Endometrial microvascular endothelial cells (primary cell): ENCODE data around the gene RFTN1. TPM values are rescaled to one million over a fixed set of nuclear protein-coding genes. Genes with fewer than 3 reads are reported as not detected.

Source experiments
- in situ Hi-C: cut with HindIII; loops from 2 replicates; pipeline ENCODE4 v1.10.0; 2017; ENCODE audit warnings: low sequenced_read_pairs, low pct_unique_long_range_greater_than_20kb; ENCODE audit errors: inconsistent ontology term
- total RNA-seq: library from RNA; depleted of rRNA; stranded (reverse); fragments of >200 nt; gene quantifications from one replicate; pipeline ENCODE4 v1.2.3, GENCODE V29; 2015; ENCODE audit errors: inconsistent ontology term

The RFTN1 gene
- total RNA-seq, 1 donor from 2014 or later, result 50.2 TPM

DNA sequence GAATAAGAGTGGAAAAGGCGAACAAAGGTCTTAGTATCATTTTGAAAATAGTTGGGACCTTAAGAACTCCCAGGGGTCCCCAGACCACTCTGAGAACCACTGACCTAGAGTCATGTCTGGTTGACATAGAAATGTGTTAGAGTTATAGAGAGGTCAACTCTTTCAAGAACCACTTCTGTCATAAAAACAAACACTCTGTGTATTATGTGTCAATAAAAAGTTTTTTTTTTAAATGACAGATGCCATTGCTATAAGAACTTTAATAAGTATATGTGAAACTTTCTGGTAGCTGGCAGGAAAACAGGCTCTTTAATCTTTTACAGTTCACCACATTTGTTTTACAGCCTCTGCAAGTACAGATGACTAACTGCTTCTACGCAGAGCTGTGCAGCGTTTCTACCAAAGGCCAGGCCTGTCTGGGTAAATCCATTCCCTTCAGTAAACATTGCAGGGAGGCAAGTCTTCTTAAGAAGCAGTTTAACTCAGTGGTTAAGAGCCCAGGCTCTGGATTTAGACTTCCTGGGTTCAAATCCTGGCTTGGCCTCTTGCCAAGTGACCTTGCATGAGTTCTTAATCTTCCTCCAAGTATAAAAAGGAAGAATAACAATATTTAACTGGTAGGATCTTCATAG, 56.6 kb downstream of the RFTN1 start:
- in situ Hi-C loops, result no loop called here

DNA sequence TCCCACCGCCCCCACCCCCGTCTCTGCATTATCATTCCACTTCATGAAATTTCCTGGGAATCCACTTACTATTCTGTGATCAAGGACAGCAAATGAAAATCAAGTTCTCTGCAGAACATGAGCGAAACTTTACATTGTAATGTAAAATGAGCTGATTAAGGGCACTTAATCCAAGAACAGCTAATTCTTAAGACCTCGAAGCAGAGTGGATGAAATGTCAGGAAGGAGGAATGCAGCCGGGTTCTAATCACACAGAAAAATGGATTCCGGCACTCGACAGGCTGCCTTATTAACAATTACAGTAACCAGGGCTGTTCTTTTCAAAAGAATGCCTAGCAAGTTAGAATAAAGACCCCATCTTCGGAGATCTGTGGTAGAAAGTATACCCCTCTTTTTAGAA, 57.5 kb downstream of the RFTN1 start:
- in situ Hi-C loops, result no loop called here

DNA sequence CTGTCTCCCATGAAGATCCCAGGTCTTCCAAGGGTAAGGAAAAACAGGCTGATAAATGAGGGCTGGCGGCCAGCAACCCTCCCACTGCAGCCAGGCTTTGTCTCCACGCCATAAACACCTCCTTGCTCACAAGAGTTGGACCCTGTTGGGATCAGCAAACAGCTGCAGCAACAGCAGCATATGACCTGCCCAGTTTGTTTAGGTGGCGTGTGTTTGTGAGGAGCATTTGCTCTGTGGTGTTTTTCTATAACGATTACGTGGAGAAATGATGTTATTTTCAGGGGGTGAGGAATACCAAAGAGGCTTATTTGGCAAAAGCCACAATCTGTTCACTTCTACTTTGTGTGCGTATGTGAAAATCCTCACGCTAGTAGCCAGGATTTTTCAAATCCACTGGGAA, 58.5 kb downstream of the RFTN1 start:
- in situ Hi-C loops, result no loop called here

DNA sequence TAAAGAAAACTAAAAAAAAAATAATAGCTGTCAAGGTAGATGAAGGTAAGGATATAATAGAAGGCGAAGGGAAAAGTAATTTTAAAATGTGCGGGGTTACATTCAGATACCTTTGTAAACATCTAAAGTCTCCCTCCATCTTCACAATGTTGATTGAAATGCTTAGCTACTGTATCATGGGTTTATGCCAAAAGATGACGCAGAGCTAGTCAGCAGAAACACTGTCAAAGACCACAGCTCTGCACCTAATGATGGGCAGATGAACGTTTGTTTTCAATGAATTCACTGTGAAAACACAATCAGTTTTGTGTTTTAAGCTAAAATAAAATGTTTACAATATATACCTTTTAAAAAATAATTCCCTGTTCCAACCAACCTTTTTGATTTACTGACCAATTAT, 61.2 kb downstream of the RFTN1 start:
- in situ Hi-C loops, result no loop called here

DNA sequence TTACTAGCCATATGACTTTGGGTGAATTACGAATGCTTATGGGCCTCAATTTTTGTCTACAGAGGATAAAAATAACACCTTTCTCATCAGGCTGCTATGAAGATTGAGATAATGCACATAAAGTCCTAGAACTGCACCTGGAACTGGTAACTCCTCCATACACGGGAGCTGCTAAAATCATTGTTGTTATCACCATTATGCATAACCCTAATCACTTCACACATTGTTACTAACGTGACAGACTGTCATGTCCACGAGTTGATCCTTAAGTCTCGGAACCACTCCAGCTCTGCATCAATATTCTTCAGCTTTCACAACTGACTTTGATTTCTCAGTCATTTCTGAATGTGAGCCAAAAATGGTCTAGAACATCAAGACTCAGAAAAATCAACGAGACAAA, 64.1 kb downstream of the RFTN1 start:
- in situ Hi-C loops, result no loop called here

DNA sequence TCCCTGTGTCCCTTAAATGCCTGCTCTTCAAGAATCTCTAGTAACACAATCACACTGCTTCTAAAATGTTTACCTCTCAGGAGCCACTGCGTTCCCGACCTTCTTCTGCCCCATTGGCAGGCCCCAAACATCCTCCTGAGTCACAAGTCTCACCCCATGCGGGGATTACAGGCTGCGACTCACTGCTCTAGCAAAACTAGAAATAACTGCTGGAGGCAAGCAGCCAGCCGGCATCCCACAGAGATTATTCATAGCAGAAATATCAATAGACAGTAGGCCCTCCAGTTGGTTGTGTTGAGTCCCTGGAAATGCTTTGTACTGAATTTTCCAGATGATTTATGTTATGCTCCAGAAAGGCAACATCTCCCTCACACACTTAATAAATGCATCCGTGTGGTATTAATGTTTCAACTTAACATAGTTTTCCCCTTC, 64.8 kb downstream of the RFTN1 start:
- in situ Hi-C loops, result no loop called here

DNA sequence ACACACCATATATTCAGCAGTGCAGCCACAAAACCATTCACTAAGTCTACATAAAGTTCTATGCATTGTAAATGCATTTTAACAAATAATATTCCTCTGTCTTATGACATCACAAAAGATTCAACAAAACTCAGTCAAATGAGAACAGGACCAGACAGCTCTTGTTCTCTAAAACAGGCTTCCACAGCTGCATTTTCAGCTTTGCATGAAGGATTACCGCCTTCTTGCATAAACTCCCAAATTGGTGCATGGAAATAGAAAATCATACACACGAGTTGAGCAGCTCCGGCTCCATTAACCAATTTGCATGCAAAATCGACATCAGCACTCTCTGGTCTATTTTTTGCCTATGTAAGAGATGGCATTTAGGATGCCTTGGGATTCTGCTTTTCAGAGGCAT, 66.4 kb downstream of the RFTN1 start:
- in situ Hi-C loops, result no loop called here

DNA sequence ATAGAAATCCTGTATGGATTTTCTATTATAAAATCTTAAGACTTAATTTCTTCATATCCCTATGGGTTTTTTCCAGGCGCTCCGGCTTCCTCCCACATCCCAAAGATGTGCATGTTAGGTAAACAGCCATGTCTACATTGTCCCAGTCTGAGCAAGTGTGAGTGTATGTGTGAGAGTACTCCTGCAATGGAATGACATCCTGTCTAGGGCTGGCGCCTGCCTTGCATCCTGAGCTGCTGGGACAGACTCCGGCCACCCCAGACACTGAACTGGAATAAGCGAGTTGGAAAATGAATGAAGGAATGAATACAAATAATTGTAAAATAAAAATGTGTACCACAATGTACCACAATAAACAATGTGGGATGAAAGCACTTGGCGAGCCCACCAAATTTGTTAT, 69.2 kb downstream of the RFTN1 start:
- in situ Hi-C loops, result no loop called here

DNA sequence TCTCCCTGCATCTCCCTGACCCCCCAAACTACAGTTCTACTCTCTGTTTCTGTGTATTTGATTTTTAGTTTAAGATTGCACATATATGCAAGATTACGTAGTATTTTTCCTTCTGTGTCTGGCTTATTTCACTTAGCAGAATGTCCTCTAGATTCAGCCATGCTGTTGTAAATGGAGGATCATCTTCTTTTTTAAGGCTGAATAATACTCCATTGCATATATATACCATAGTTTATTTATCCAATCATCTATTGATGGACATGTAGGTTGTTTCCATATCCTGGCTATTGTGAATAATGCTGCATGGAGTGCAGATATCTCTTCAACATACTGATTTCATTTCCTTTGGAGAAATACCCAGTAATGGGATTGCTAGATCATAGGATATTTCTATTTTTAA, 70.8 kb downstream of the RFTN1 start:
- in situ Hi-C loops, result no loop called here

DNA sequence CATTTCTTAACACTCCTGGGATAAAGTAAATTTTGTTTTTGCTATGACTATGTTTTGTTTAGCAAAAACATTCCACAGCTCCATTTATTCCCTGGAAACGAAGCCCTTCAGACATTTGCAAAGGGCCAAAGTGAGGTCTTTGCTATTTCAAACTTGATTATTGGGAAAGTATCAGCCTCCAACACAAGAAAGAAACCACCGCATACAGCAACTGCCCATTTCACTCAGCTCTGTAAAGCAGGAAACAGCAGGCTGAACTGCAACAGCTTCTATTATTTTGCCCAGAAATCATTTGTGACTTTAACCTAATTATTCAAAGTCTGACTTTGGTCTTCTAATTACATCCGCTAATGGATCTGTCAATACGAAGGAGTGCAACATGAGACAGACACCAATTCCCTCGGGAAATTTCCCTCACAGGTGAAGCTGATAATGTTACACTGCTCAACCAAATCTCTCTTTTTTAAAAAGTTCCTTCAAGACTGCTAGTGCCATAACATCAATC, 72.1 kb downstream of the RFTN1 start:
- in situ Hi-C loops, result no loop called here

DNA sequence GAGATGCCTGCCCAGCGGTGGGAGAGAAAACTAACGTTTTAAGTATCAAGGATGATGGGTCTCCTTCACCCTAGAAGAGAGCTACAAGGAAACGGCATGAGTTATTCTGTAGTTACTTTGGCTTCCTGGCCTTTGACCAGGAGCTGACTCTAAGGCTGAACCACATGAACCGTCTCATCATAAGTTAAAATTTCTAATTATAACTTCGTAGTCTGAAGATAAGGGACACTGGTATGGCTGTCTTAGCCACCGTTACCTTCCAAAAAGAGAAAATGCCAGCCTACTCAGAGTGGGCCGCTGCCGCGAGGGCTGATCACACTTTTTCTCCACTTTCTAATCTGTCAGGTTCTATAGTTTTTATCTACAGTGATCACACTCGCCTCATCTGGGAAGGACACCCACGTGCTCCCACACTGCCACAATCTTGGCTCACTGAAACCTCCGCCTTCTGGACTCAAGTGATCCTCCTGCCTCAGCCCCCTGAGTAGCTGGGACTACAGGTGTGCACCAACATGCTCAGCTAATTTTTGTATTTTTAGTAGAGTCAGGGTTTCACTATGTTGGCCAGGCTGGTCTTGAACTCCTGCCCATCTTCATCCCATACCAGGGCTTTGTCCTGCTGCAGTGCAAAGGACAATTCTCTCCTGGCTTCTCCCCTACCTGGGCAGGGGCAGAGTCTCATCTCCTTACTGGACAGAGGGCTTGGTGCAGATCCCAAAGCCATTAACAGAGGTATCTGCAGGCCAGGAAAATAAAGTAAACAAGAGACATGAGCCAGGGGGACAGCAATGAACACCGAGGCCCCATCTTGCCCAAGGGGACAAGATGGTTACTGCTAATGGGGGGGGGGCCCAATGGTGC, 73.4 kb downstream of the RFTN1 start:
- in situ Hi-C loops, result no loop called here

DNA sequence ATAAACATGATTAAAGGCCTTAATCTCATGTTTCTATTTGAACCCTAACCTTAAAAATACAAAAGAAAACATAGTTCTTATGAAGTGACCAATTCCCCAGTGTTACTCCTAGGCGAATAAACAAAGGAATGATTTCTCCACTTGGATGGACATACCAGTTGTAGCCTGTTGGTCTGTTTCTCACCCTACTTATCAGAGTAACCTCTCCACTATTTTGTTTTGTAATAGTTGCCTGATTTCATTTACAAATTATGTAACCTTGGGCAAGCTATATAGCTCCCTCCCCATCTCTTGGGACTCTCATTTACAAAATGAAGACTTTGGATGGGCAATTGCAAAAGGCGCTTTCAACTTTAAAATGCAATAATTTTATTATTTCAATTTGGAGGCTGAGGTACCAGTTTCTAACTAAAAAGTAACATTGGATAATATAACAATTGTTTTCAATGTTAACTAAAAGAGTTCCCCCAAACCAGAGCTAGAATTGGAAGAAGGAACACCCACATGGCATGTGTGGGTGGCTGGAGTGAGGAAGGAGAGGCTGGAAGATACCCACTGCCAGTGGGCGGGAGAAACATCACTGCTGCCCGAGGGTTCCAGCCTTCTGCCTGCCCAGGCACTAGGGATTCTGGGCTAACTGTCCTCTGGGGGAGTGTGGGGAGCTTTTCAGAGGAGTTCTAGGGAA, 74.2 kb downstream of the RFTN1 start:
- in situ Hi-C loops, result no loop called here

DNA sequence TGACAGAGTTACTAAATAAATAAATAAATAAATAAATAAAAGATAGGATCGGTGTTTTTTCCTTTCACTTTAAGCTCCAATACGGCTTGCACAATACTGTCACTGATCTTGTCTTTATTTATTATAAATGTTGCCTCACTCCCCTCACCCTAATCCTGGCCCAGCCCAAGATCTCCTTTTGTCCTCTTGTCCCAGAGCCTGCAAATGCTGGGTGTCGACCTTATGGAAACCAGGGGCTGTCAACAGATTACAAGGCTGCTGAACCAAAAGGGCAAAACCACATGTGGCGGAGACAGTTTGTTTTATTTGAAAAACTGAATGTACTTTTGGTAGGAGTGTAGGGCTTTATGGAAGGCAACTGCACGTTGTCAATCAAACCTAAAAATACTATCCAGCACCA, 75.9 kb downstream of the RFTN1 start:
- in situ Hi-C loops, result no loop called here

DNA sequence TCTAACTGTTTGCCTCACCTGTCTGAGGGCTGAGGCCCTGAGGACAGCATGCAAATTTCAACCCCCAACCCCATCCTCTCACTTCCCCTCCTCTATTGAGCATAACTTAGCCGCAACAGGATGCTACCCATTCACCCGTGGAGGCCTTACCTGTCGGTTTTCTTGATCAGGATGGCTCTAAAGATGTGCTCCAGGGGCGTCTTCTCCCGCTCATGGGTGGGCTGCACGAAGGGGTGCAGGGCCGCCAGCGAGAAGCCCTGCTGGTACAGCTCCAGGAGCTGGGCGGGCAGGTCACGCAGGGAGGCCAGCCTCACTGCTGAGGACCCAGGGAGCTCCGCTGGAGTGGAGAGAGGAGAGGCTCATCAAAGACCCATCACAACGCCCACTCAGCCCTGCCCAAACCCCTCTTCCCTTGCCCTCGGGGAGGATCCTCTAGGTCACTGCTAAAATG, 79.8 kb downstream of the RFTN1 start:
- in situ Hi-C loops, result no loop called here

DNA sequence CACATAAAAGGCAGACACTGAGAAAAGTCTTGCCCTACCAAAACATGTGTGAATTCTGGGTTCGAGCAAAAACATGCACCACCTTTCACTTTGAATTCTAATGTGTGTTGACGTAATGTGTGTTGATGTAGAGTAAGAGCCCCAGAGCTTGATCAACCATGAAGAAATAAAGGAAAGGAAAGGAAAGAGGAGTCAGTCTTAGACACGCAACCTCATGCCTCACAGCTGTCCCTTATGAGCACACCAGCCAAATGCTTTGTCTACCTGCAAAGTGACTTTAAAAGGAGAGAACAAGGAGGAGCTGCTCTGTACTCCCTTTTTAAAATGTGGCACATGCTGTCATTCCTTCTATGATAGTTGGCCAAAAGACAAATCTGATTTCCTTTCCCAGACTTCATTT, 80.8 kb downstream of the RFTN1 start:
- in situ Hi-C loops, result no loop called here

DNA sequence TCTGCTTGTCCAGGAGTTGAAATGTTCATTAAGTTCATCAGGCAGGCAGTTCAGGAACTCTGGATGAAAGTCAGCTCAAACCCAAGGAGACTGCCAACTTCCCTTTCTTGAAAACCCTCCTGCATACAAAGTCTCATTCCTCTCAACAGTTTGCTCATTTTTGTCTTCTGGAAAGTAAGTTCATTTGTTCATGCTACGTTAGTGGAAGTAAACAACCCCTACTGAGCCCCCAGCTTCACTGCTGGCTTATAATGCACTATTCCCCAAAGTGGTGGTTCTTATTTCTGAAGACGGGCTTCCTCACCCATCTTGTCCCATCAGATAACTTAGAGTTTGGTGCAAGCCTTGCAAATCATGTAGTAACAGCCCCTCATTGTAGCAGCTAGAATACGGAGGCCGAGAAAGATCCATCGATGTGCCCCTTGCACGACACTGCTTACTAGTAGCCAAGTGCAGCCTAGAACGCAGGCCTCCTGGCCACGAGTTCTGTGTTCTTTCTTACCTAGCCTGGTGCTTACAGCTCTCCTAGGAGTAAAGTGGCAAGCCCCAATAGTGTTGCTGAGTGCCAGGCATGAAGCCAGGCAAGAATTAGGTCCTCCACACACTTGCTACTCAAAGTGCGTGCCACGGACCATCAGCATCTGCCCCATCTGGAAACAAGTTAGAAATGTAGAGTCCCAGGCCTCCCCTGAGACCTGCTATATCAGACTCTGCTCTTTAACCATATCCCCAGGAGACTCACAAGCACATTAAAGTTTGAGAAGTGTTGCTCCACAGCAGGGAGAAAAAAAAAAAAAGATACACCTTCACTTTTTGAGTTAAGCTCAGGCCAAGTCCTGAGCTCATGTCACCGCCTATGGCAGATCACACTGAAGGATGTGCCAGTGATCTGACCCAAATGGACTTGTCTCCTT, 82.5 kb downstream of the RFTN1 start:
- in situ Hi-C loops, result no loop called here

DNA sequence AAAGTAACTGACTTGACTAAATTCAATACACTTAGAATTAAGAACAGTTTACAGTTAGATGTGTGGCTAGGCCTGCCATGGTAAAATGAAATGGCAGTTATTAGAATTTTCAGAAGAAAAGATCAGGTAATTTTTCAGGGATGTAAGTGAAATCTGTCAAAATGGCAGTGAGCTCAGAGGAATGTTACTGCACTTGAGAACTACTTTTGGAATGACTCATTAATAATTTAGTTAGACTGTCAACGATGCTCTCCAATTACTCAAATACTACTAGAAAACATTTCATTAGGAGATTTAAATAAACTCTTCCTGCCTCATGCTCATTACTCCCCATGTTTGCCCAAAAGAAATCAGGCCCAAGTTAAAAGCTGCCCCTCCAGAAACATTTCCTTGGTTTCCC, 84.4 kb downstream of the RFTN1 start:
- in situ Hi-C loops, result no loop called here

DNA sequence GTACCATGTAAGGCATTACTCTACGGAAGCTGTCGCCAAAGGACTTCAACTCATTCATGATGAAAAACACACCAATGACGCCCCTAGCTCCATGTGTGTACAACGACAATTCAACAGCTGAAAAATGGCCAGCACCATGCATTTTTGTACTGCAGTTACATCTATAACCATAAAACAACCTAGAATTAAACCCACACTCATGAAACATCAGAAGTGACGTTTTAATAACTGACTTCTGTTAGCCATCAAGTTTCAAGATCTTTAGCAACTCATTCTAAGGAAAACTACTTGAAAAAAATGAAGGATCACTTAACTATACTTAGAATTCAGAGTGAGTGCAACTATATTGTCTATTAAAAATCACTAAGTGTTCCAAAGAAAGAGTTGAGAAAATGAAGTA, 84.9 kb downstream of the RFTN1 start:
- in situ Hi-C loops, result no loop called here
